ENCODE data around the gene FAM13C.

Gene FAM13C

DNA sequence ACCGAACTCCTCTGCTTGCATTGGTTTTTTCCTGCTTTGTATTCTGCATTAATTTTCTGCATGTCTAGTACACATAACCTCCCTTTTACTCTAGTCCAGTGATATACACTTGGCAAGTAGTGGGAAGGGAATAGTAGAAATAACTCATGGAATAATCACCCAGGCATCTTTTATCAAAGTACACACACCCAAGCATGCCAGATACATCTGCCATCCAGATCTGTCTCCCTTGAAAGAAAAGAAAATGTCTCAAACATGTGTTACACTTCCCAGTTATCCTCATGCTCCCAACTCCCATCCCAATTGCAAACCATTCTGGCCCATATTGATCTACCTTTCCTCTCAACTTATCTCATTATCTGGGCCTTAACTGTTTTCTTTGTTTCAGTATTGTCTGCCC lies 106.9 kb downstream of the FAM13C start:
- no peak overlapping the region for H3K27ac ChIP-seq
- no peak for TF ChIP-seq CTCF (conservative IDR thresholded peaks at IDR 0.05)

GRCh38 chr10:59252491-59252890 lies 109.9 kb downstream of the FAM13C start:
- TF ChIP-seq CTCF (conservative IDR thresholded peaks at IDR 0.05) = no peak
- H3K27ac ChIP-seq = no peak overlapping the region

DNA sequence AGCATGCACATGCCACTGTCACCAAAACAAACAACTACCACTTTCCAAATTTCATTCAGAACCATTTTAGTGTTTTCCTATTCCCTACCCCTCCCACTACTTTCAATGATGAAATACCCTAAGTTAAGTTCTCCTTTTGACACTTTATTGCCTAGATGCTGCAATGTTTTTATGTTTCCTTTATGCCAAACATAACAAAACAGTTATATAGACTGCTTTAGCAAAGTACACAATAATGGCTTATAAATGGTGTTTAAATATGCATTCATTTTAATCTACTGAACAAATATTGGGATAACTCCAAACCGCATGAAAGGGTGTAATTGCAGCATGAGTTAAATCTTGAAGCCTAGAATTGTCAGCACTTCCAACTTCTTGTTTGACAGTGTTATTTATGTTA lies 116.7 kb downstream of the FAM13C start:
- peak overlapping the region; percentile 32; the same call in 1 of the 2 replicates for H3K27ac ChIP-seq
- TF ChIP-seq CTCF (conservative IDR thresholded peaks at IDR 0.05) = no peak

DNA sequence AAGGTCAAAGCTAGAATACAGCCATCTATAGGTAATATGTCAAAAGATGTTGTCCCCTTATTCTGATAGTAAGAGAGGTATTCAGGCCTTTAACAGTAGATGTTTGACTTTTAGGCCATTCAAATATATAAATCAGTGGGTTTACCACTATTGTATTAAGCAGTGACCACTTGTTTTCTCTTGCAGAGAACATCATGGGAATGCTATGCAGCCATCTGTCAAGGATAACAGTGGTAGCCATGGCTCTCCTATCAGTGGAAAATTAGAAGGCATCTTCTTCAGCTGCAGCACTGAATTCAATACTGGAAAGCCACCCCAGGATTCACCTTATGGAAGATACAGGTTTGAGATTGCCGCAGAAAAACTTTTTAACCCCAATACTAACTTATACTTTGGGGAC lies 117.5 kb downstream of the FAM13C start:
- H3K27ac ChIP-seq = peak overlapping the region; percentile 32; the same call in 1 of the 2 replicates
- no peak for TF ChIP-seq CTCF (conservative IDR thresholded peaks at IDR 0.05)

- no peak overlapping the region for H3K27ac ChIP-seq
- TF ChIP-seq CTCF (conservative IDR thresholded peaks at IDR 0.05) = no peak
Measured at GRCh38 chr10:59243611-59244195, 118.6 kb downstream of the FAM13C start.

- H3K27ac ChIP-seq = no peak overlapping the region
- no peak for TF ChIP-seq CTCF (conservative IDR thresholded peaks at IDR 0.05)
Measured at GRCh38 chr10:59242991-59243390, 119.4 kb downstream of the FAM13C start.

- TF ChIP-seq CTCF (conservative IDR thresholded peaks at IDR 0.05) = no peak
- H3K27ac ChIP-seq = no peak overlapping the region
Measured at GRCh38 chr10:59242057-59242456, 120.3 kb downstream of the FAM13C start.

Data from VCaP (cell line).